Measurements from ENCODE around the gene ADRA2B.

DNA sequence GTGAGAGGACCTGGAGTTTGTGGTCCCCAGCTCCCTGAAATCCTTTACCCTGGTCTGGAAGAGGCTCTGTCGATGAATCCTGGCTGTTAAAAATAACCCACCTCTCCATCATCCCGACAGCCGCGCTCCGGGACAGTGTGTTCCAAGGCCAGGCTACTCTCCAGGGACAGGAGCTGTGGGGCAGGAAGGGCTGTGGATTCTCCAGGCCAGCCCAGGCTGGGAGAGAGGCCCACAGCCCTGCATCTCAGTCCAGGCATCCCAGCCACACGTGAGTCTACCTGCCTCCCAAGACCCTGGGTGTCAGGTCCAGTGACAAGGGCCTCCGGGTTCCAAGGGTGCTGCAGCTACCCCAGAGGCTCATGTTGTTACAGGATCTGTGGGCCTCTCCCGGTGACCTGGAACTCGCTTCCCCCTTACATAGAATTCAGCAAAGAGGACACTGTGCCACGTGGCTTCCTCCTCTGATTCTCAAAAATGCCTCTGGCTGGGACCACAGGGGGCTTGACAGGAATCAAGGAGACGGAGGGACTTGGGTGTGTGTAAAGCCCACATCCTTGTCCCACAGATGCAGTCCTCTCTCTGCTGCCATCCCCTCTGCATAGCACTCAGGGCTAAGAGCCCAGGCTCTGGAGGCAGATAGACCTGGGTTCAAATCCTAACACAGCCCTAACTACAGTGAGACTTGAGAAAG, 17.3 kb downstream of the ADRA2B start:
- TF ChIP-seq, protein P1, sequence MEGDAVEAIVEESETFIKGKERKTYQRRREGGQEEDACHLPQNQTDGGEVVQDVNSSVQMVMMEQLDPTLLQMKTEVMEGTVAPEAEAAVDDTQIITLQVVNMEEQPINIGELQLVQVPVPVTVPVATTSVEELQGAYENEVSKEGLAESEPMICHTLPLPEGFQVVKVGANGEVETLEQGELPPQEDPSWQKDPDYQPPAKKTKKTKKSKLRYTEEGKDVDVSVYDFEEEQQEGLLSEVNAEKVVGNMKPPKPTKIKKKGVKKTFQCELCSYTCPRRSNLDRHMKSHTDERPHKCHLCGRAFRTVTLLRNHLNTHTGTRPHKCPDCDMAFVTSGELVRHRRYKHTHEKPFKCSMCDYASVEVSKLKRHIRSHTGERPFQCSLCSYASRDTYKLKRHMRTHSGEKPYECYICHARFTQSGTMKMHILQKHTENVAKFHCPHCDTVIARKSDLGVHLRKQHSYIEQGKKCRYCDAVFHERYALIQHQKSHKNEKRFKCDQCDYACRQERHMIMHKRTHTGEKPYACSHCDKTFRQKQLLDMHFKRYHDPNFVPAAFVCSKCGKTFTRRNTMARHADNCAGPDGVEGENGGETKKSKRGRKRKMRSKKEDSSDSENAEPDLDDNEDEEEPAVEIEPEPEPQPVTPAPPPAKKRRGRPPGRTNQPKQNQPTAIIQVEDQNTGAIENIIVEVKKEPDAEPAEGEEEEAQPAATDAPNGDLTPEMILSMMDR (IDR thresholded peaks at IDR 0.05): no peak
- no peak for TF ChIP-seq POLR2A (IDR thresholded peaks at IDR 0.05)

All from lower leg skin (tissue), 3 donors.